HepG2 (cell line): ENCODE data around the gene ECPAS. TPM values are rescaled to one million over a fixed set of nuclear protein-coding genes. Genes with fewer than 3 reads are reported as not detected.

Source experiments
- ATAC-seq: fragments of 200-7000 bp; cut with Tn5 transposase; 3 replicates; pipeline ENCODE4 v1.9.1; 2020; ENCODE audit warnings: mild to moderate bottlenecking, moderate library complexity
- BruUV-seq: library from RNA; stranded (reverse); fragments of 400-500 nt; replicated peaks from 2 replicates; lab custom pipeline; 2021; lab: Mats Ljungman, UMichigan
- CTCF ChIA-PET: fragments of 300-600 bp; formaldehyde crosslinking; extraction: SDS; loops from one replicate; lab custom pipeline; 2021; ENCODE audit warnings: low total read pairs, inconsistent platforms, low intra/inter-chr PET ratio; lab: Yijun Ruan, JAX
- POLR2A ChIA-PET: fragments of 350-600 bp; sonication (Branson Sonifier 250); formaldehyde crosslinking; loops from one replicate; lab custom pipeline; 2020; ENCODE audit warnings: antibody characterized with exemption, inconsistent platforms; lab: Yijun Ruan, JAX
- DNase-seq: peaks from one replicate; pipeline ENCODE4 v3.0.0-alpha.2; 2015; ENCODE audit warnings: low spot score
- FAIRE-seq: peaks from 3 replicates; lab custom pipeline; 2011; peaks lifted over from hg19 to GRCh38; lab: Jason Lieb, UNC
- H2AFZ ChIP-seq: one replicate; pipeline ENCODE4 v1.6.1; 2011; ENCODE audit warnings: low read length, inconsistent platforms
- H3K27ac ChIP-seq: fragments of 300-600 bp; 3 replicates; pipeline ENCODE4 v1.8.0; 2011; ENCODE audit warnings: mixed run types, mild to moderate bottlenecking, mixed read lengths, low read length, inconsistent platforms; ENCODE audit not compliant: insufficient read depth; ENCODE audit errors: extremely low read length
- H3K27me3 ChIP-seq, 2 experiments: fragments of 200-600 bp in 1 of 2; 2 replicates in 1 of 2; 3 replicates in 1 of 2; pipeline versions ENCODE4 v1.6.0 to v1.8.0; 2011; ENCODE audit warnings: low read length in 2 of 2, mild to moderate bottlenecking in 2 of 2, moderate library complexity in 2 of 2, inconsistent platforms in 1 of 2; ENCODE audit not compliant: insufficient read depth in 2 of 2, control insufficient read depth in 1 of 2
- H3K36me3 ChIP-seq, 2 experiments: fragments of 200-600 bp in 1 of 2; replicated peaks in 1 of 2; 2 replicates in 1 of 2; 3 replicates in 1 of 2; pipeline versions ENCODE4 v1.5.1 to v1.8.0; 2011; ENCODE audit warnings: low read length in 2 of 2, inconsistent platforms in 1 of 2; ENCODE audit not compliant: insufficient read depth in 2 of 2, control insufficient read depth in 1 of 2
- H3K4me1 ChIP-seq: 2 replicates; pipeline ENCODE4 v1.5.1; 2012; ENCODE audit warnings: low read length, inconsistent platforms; ENCODE audit not compliant: insufficient read depth
- H3K4me2 ChIP-seq: 2 replicates; pipeline ENCODE4 v1.6.0; 2011; ENCODE audit warnings: low read depth, low read length, inconsistent platforms
- H3K4me3 ChIP-seq, 3 experiments: fragments of 200-600 bp in 1 of 3; sonication (generic), shearing (Covaris generic) in 1 of 3; replicated peaks in 1 of 3; 2 replicates each; pipeline ENCODE4 v1.5.1; 2011 to 2016; ENCODE audit warnings: low read length in 3 of 3, inconsistent platforms in 2 of 3, low read depth in 2 of 3, mild to moderate bottlenecking in 2 of 3, control low read depth in 1 of 3, mixed read lengths in 1 of 3; ENCODE audit not compliant: insufficient read depth in 1 of 3
- H3K79me2 ChIP-seq: one replicate; pipeline ENCODE4 v1.6.1; 2011; ENCODE audit warnings: low read length, inconsistent platforms; ENCODE audit not compliant: insufficient read depth
- H3K9ac ChIP-seq: 2 replicates; pipeline ENCODE4 v1.6.0; 2011; ENCODE audit warnings: mild to moderate bottlenecking, low read depth, low read length, inconsistent platforms; ENCODE audit not compliant: insufficient read depth
- H3K9me3 ChIP-seq: 2 replicates; pipeline ENCODE4 v1.5.1; 2012; ENCODE audit warnings: mild to moderate bottlenecking, low read length
- H4K20me1 ChIP-seq: 2 replicates; pipeline ENCODE4 v1.6.0; 2011; ENCODE audit warnings: inconsistent platforms, mild to moderate bottlenecking, low read length, moderate library complexity; ENCODE audit not compliant: insufficient read depth
- AHDC1 ChIP-seq: sonication (generic); formaldehyde crosslinking; IDR thresholded peaks from 2 replicates; pipeline ENCODE4 v1.5.1; 2020; ENCODE audit warnings: mild to moderate bottlenecking, missing genetic modification reagents, borderline replicate concordance
- DMAP1 ChIP-seq: IDR thresholded peaks from 2 replicates; pipeline ENCODE4 v1.6.1; 2016
- ELF4 ChIP-seq: sonication (generic); formaldehyde crosslinking; IDR thresholded peaks from 2 replicates; pipeline ENCODE4 v1.5.0; 2020; ENCODE audit warnings: missing genetic modification reagents, mild to moderate bottlenecking, moderate library complexity, borderline replicate concordance
- MAFG ChIP-seq: sonication (generic); formaldehyde crosslinking; IDR thresholded peaks from 2 replicates; pipeline ENCODE4 v1.5.1; 2020; ENCODE audit warnings: mild to moderate bottlenecking, missing genetic modification reagents
- NFRKB ChIP-seq: fragments of 450-650 bp; IDR thresholded peaks from 2 replicates; pipeline ENCODE4 v1.6.1; 2017
- NR0B2 ChIP-seq: sonication (generic); formaldehyde crosslinking; IDR thresholded peaks from 2 replicates; pipeline ENCODE4 v1.4.0; 2020; ENCODE audit warnings: mild to moderate bottlenecking, missing genetic modification reagents
- REPIN1 ChIP-seq: sonication (generic); formaldehyde crosslinking; IDR thresholded peaks from 2 replicates; pipeline ENCODE4 v1.8.0; 2022; ENCODE audit warnings: missing genetic modification reagents, low read depth, mild to moderate bottlenecking, borderline replicate concordance
- SIX1 ChIP-seq: sonication (generic); formaldehyde crosslinking; IDR thresholded peaks from 2 replicates; pipeline ENCODE4 v1.4.0; 2020; ENCODE audit warnings: missing genetic modification reagents, borderline replicate concordance
- SIX4 ChIP-seq: sonication (generic); formaldehyde crosslinking; IDR thresholded peaks from 2 replicates; pipeline ENCODE4 v1.4.0; 2020; ENCODE audit warnings: missing genetic modification reagents
- SMYD3 ChIP-seq: sonication (generic); formaldehyde crosslinking; IDR thresholded peaks from 2 replicates; pipeline ENCODE4 v1.8.1; 2023; ENCODE audit warnings: mild to moderate bottlenecking, missing genetic modification reagents
- ZNF18 ChIP-seq: sonication (generic); formaldehyde crosslinking; IDR thresholded peaks from 2 replicates; pipeline ENCODE4 v1.8.0; 2022; ENCODE audit warnings: mild to moderate bottlenecking, missing genetic modification reagents; ENCODE audit not compliant: insufficient replicate concordance
- ZNF276 ChIP-seq: sonication (generic); formaldehyde crosslinking; IDR thresholded peaks from 2 replicates; pipeline ENCODE4 v1.4.0; 2020; ENCODE audit warnings: mild to moderate bottlenecking, low read depth, missing genetic modification reagents
- ZNF33B ChIP-seq: sonication (generic); formaldehyde crosslinking; IDR thresholded peaks from 2 replicates; pipeline ENCODE4 v1.5.1; 2020; ENCODE audit warnings: mild to moderate bottlenecking, missing genetic modification reagents
- WGBS: methylation state at CpG from one replicate; pipeline ENCODE4 v1.1.6; 2017; ENCODE audit warnings: low lambda C conversion rate; 5-methylcytosine and 5-hydroxymethylcytosine counted together
- in situ Hi-C: cut with HindIII; loops from 2 replicates; pipeline ENCODE4 v1.10.0; 2017; ENCODE audit warnings: low pct_unique_long_range_greater_than_20kb; ENCODE audit not compliant: extremely low pct_ligation_motif_present
- intact Hi-C: fragments of 100-400 bp; cut with micrococcal nuclease; formaldehyde crosslinking; loops from one replicate; pipeline ENCODE4 v1.10.0; 2022; ENCODE audit not compliant: unreplicated experiment
- polyA plus RNA-seq, 8 experiments: library from polyadenylated mRNA; depleted of rRNA in 3 of 8; stranded (reverse) in 7 of 8; unstranded in 1 of 8; fragments of >200 nt; fragmentation: Illumina TruSeq in 4 of 8; extraction: Trizol in 4 of 8; gene quantifications; 2 replicates each; pipeline versions ENCODE4 v1.2.1 to v1.2.3, GENCODE V29; 2011 to 2016; ENCODE audit warnings: low read depth in 4 of 8, missing spikeins in 1 of 8, mixed read lengths in 1 of 8; ENCODE audit not compliant: insufficient read depth in 1 of 8
- total RNA-seq, 5 experiments: library from RNA; depleted of rRNA; stranded (reverse); fragments of >200 nt; fragmentation: Illumina TruSeq; extraction: Trizol; gene quantifications; 2 replicates each; pipeline ENCODE4 v1.2.3, GENCODE V29; 2016; ENCODE audit warnings: low read depth in 1 of 5

ECPAS gene
- total and polyA plus RNA-seq, 2 of the 13 experiments (the other 11 are each of a cell fraction or from before 2014, with no cell fraction given): 35.3 to 58.0 TPM

- Histone ChIP-seq H3K4me3 (peak overlapping the region; percentile 83 to 95 (median 84)), H3K79me2 (peaks cover 57% of the 10 kb centered on the region), H3K9me3 (no peaks in the 10 kb centered on the region), H4K20me1 (peaks cover 15% of the 10 kb centered on the region; the same call in 1 of the 2 replicates), H3K36me3 (0 out of 5 replicates have a peak, but pooled peaks cover 0 to 2% of the 10 kb centered on the region in 2 experiments), H3K27ac (peak overlapping the region; percentile 94), H3K4me2 (peak overlapping the region; percentile 75), H3K4me1 (peaks cover 20% of the 10 kb centered on the region), H3K9ac (peak overlapping the region; percentile 87), H3K27me3 (no peaks in the 10 kb centered on the region), H2AFZ (no peak overlapping the region)
- in situ Hi-C loops: no loop called here
- peak; percentile 71 for FAIRE-seq
- ChIA-PET POLR2A (interaction anchor here (1.4 kb wide), 1 partner anchor 7 kb away, joined by 5 read pairs; no protein-coding TSS in a partner anchor), CTCF (no interaction called here)
- WGBS: 2% methylated on average over 13 of the region's 13 CpGs
- ATAC-seq: peak; percentile 5; the same call in 2 of the 3 replicates
- intact Hi-C loops: loop anchor here (5.0 kb wide), 1 partner anchor 45 kb away; no protein-coding TSS in a partner anchor
- TSS peak; percentile 52 for BruUV-seq
- DNase-seq: peak; percentile 62
- peak; percentile 14 for TF ChIP-seq ZNF18 (CRISPR knock-in tag)
- no peak for TF ChIP-seq AHDC1 (CRISPR knock-in tag)
- TF ChIP-seq SIX1 (CRISPR knock-in tag): peak; percentile 99
- TF ChIP-seq REPIN1: peak; percentile 23; the same call in 1 of the 2 replicates
- TF ChIP-seq DMAP1 (CRISPR knock-in tag): peak; percentile 28; the same call in 1 of the 2 replicates
- no peak for TF ChIP-seq ZNF33B (CRISPR knock-in tag)
- TF ChIP-seq NFRKB: no peak
- TF ChIP-seq SIX4 (CRISPR knock-in tag): peak; percentile 76
- no peak for TF ChIP-seq ZNF276
- TF ChIP-seq NR0B2 (CRISPR knock-in tag): no peak
- no peak for TF ChIP-seq MAFG (CRISPR knock-in tag)
- 0 out of 2 replicates have a peak, but pooled peaks have one; percentile 42 for TF ChIP-seq ELF4 (CRISPR knock-in tag)
- peak; percentile 77; the same call in 1 of the 2 replicates for TF ChIP-seq SMYD3 (CRISPR knock-in tag)
Observed at GRCh38 chr9:111481885-111482636, 2.1 kb downstream of the ECPAS start.
